H9 (cell line): ENCODE results near the gene FTO. TPM values are rescaled to one million over a fixed set of nuclear protein-coding genes. Genes with fewer than 3 reads are reported as not detected.

Experiments used
- DNase-seq: peaks from one replicate; pipeline ENCODE4 v3.0.0-alpha.2; 2017
- H2AFZ ChIP-seq: one replicate; pipeline ENCODE4 v1.6.1; 2013; ENCODE audit warnings: mild to moderate bottlenecking, low read length, control low read depth, moderate library complexity
- H2AK5ac ChIP-seq: 2 replicates; pipeline ENCODE4 v1.6.1; 2013; ENCODE audit warnings: low read length, control low read depth, mixed read lengths; ENCODE audit not compliant: insufficient read length
- H2BK120ac ChIP-seq: one replicate; pipeline ENCODE4 v1.6.1; 2013; ENCODE audit warnings: low read depth, mild to moderate bottlenecking, low read length, control low read depth, inconsistent platforms; ENCODE audit not compliant: poor library complexity, severe bottlenecking
- H2BK12ac ChIP-seq: 2 replicates; pipeline ENCODE4 v1.6.1; 2013; ENCODE audit warnings: low read length, control low read depth, mixed read lengths, low read depth; ENCODE audit not compliant: insufficient read length
- H2BK15ac ChIP-seq: 2 replicates; pipeline ENCODE4 v1.6.1; 2013; ENCODE audit warnings: low read depth, low read length, control low read depth
- H2BK20ac ChIP-seq: one replicate; pipeline ENCODE4 v1.6.1; 2013; ENCODE audit warnings: low read depth, mild to moderate bottlenecking, low read length, control low read depth, inconsistent platforms; ENCODE audit not compliant: poor library complexity, severe bottlenecking
- H2BK5ac ChIP-seq: 2 replicates; pipeline ENCODE4 v1.6.1; 2013; ENCODE audit warnings: low read length, control low read depth, mixed read lengths; ENCODE audit not compliant: insufficient read length
- H3K14ac ChIP-seq: 2 replicates; pipeline ENCODE4 v1.6.1; 2013; ENCODE audit warnings: low read length, control low read depth; ENCODE audit not compliant: insufficient read depth
- H3K18ac ChIP-seq: 2 replicates; pipeline ENCODE4 v1.6.1; 2013; ENCODE audit warnings: low read depth, mild to moderate bottlenecking, mixed read lengths, low read length, control low read depth; ENCODE audit not compliant: insufficient read length
- H3K23ac ChIP-seq: 2 replicates; pipeline ENCODE4 v1.6.1; 2013; ENCODE audit warnings: low read length, control low read depth, mixed read lengths, low read depth; ENCODE audit not compliant: insufficient read length
- H3K23me2 ChIP-seq: 2 replicates; pipeline ENCODE4 v1.6.1; 2013; ENCODE audit warnings: low read depth, mild to moderate bottlenecking, mixed read lengths, low read length, control low read depth; ENCODE audit not compliant: insufficient read length, poor library complexity, severe bottlenecking
- H3K27ac ChIP-seq: 2 replicates; pipeline ENCODE4 v1.5.1; 2013; ENCODE audit warnings: low read length, control low read depth, mixed read lengths, low read depth; ENCODE audit not compliant: insufficient read length
- H3K27me3 ChIP-seq: 2 replicates; pipeline ENCODE4 v1.6.1; 2013; ENCODE audit warnings: low read length, control low read depth, inconsistent platforms; ENCODE audit not compliant: insufficient read depth
- H3K4ac ChIP-seq: 2 replicates; pipeline ENCODE4 v1.6.1; 2013; ENCODE audit warnings: low read depth, mild to moderate bottlenecking, control low read depth, inconsistent platforms, low read length, moderate library complexity
- H3K4me1 ChIP-seq: 2 replicates; pipeline ENCODE4 v1.6.1; 2013; ENCODE audit warnings: low read length, control low read depth, inconsistent platforms; ENCODE audit not compliant: insufficient read depth
- H3K4me2 ChIP-seq: 2 replicates; pipeline ENCODE4 v1.6.1; 2013; ENCODE audit warnings: low read length, control low read depth, mixed read lengths; ENCODE audit not compliant: insufficient read length, insufficient read depth
- H3K56ac ChIP-seq: 2 replicates; pipeline ENCODE4 v1.6.1; 2013; ENCODE audit warnings: low read depth, mild to moderate bottlenecking, mixed read lengths, low read length, control low read depth; ENCODE audit not compliant: insufficient read length
- H3K79me1 ChIP-seq: 2 replicates; pipeline ENCODE4 v1.6.1; 2013; ENCODE audit warnings: low read depth, mild to moderate bottlenecking, moderate library complexity, low read length, control low read depth, inconsistent platforms; ENCODE audit not compliant: insufficient read depth, poor library complexity, severe bottlenecking
- H3K79me2 ChIP-seq: 2 replicates; pipeline ENCODE4 v1.6.1; 2013; ENCODE audit warnings: low read length, control low read depth, inconsistent platforms; ENCODE audit not compliant: insufficient read depth
- H3K9ac ChIP-seq: 2 replicates; pipeline ENCODE4 v1.6.1; 2013; ENCODE audit warnings: low read length, control low read depth, mixed read lengths; ENCODE audit not compliant: insufficient read length; ENCODE audit errors: extremely low read depth
- H3K9me3 ChIP-seq: one replicate; pipeline ENCODE4 v1.6.1; 2013; ENCODE audit warnings: low read depth, low read length, inconsistent platforms; ENCODE audit not compliant: control insufficient read depth
- H3T11ph ChIP-seq: one replicate; pipeline ENCODE4 v1.6.1; 2013; ENCODE audit warnings: mild to moderate bottlenecking, low read length, control low read depth, inconsistent platforms
- H4K20me1 ChIP-seq: one replicate; pipeline ENCODE4 v1.6.1; 2013; ENCODE audit not compliant: control insufficient read depth, insufficient read length, insufficient read depth
- H4K5ac ChIP-seq: 2 replicates; pipeline ENCODE4 v1.6.1; 2013; ENCODE audit warnings: low read depth, mild to moderate bottlenecking, mixed read lengths, low read length, control low read depth; ENCODE audit not compliant: insufficient read length
- H4K8ac ChIP-seq: replicated peaks from 2 replicates; pipeline ENCODE4 v1.6.1; 2013; ENCODE audit warnings: low read length, control low read depth, mixed read lengths, low read depth; ENCODE audit not compliant: insufficient read length
- H4K91ac ChIP-seq: 2 replicates; pipeline ENCODE4 v1.6.1; 2013; ENCODE audit warnings: low read depth, mild to moderate bottlenecking, moderate library complexity, mixed read lengths, low read length, control low read depth; ENCODE audit not compliant: insufficient read length
- H3K27ac Mint-ChIP-seq, 3 experiments: 2 replicates in 2 of 3; 3 replicates in 1 of 3; pipeline ENCODE4 v1.8.0; 2020 to 2021; ENCODE audit warnings: mixed read lengths in 3 of 3, mild to moderate bottlenecking in 1 of 3, moderate library complexity in 1 of 3
- H3K27me3 Mint-ChIP-seq: 2 replicates; pipeline ENCODE4 v1.8.0; 2021; ENCODE audit warnings: low read depth, mild to moderate bottlenecking, moderate library complexity, mixed read lengths
- H3K36me3 Mint-ChIP-seq, 3 experiments: 2 replicates in 2 of 3; 3 replicates in 1 of 3; pipeline ENCODE4 v1.8.0; 2020 to 2021; ENCODE audit warnings: low read depth in 3 of 3, mixed read lengths in 3 of 3; ENCODE audit not compliant: insufficient read depth in 1 of 3
- H3K4me1 Mint-ChIP-seq, 2 experiments: 2 replicates each; pipeline ENCODE4 v1.8.0; 2020; ENCODE audit warnings: mixed read lengths in 2 of 2
- H3K4me3 Mint-ChIP-seq, 2 experiments: 2 replicates in 1 of 2; 3 replicates in 1 of 2; pipeline ENCODE4 v1.8.0; 2020 to 2021; ENCODE audit warnings: mild to moderate bottlenecking in 2 of 2, mixed read lengths in 2 of 2, moderate library complexity in 1 of 2
- H3K9me3 Mint-ChIP-seq, 2 experiments: 2 replicates in 1 of 2; 3 replicates in 1 of 2; pipeline ENCODE4 v1.8.0; 2020; ENCODE audit warnings: mild to moderate bottlenecking in 2 of 2, mixed read lengths in 2 of 2, moderate library complexity in 1 of 2
- CTCF ChIP-seq: fragments of 200-600 bp; sonication (generic); conservative IDR thresholded peaks from 3 replicates; pipeline ENCODE4 v1.8.0; 2021; ENCODE audit warnings: antibody characterized with exemption, mild to moderate bottlenecking
- WGBS: extraction: QIAGEN DNeasy Blood & Tissue Kit; methylation state at CpG from one replicate; pipeline ENCODE4 v1.1.7; 2013; ENCODE audit warnings: missing lambda C conversion rate, low lambda C conversion rate, mixed read lengths; ENCODE audit not compliant: insufficient read length; ENCODE audit errors: extremely low coverage; 5-methylcytosine and 5-hydroxymethylcytosine counted together
- total RNA-seq: library from RNA; stranded (reverse); gene quantifications from 2 replicates; pipeline ENCODE4 v1.2.1, GENCODE V29; 2021

The FTO gene
- total RNA-seq, 1 experiment from 2014 or later = 67.9 TPM

GRCh38 chr16:53900667-53901066 is 196.7 kb downstream of the FTO start:
- H4K8ac ChIP-seq = no peak overlapping the region
- H3K4me1 ChIP-seq = no peaks in the 10 kb centered on the region
- H3K4ac ChIP-seq = no peak overlapping the region
- H2BK120ac ChIP-seq = no peak overlapping the region
- H4K20me1 ChIP-seq = no peaks in the 10 kb centered on the region
- no peak overlapping the region for H4K5ac ChIP-seq
- H2BK12ac ChIP-seq = no peak overlapping the region
- no CpG with 5 or more reads among the region's 4 CpGs for WGBS
- H3K14ac ChIP-seq = no peak overlapping the region
- no peaks in the 10 kb centered on the region for H3K9me3 Mint-ChIP-seq
- no peaks in the 10 kb centered on the region for H3K9me3 ChIP-seq
- no peak overlapping the region for H3K9ac ChIP-seq
- no peak overlapping the region for H3K56ac ChIP-seq
- DNase-seq = no peak
- H3K36me3 Mint-ChIP-seq = no peaks in the 10 kb centered on the region
- no peak overlapping the region for H3K18ac ChIP-seq
- no peak overlapping the region for H4K91ac ChIP-seq
- H3K27me3 ChIP-seq = no peaks in the 10 kb centered on the region
- no peaks in the 10 kb centered on the region for H3K79me1 ChIP-seq
- no peak overlapping the region for H2BK15ac ChIP-seq
- H2AK5ac ChIP-seq = no peak overlapping the region
- no peak overlapping the region for H2BK20ac ChIP-seq
- H3K23me2 ChIP-seq = no peaks in the 10 kb centered on the region
- no peak overlapping the region for H3K27ac Mint-ChIP-seq
- H3T11ph ChIP-seq = no peak overlapping the region
- no peak for TF ChIP-seq CTCF
- H3K4me3 Mint-ChIP-seq = no peak overlapping the region
- no peak overlapping the region for H3K23ac ChIP-seq
- no peaks in the 10 kb centered on the region for H3K79me2 ChIP-seq
- no peak overlapping the region for H2BK5ac ChIP-seq
- no peak overlapping the region for H3K4me2 ChIP-seq
- H3K4me1 Mint-ChIP-seq = no peaks in the 10 kb centered on the region
- no peaks in the 10 kb centered on the region for H3K27me3 Mint-ChIP-seq
- no peak overlapping the region for H3K27ac ChIP-seq
- H2AFZ ChIP-seq = no peak overlapping the region
